HEK293T (cell line): ENCODE results near the gene C17orf113.

Experiments
- ARNT ChIP-seq: fragments of 450-650 bp; IDR thresholded peaks from 2 replicates; pipeline ENCODE4 v1.6.1; 2017; ENCODE audit warnings: mild to moderate bottlenecking
- SUZ12 ChIP-seq: fragments of 450-650 bp; IDR thresholded peaks from 2 replicates; pipeline ENCODE4 v1.6.1; 2016; ENCODE audit warnings: mild to moderate bottlenecking
- TARDBP ChIP-seq: fragments of 450-650 bp; IDR thresholded peaks from 2 replicates; pipeline ENCODE4 v1.6.1; 2016

DNA sequence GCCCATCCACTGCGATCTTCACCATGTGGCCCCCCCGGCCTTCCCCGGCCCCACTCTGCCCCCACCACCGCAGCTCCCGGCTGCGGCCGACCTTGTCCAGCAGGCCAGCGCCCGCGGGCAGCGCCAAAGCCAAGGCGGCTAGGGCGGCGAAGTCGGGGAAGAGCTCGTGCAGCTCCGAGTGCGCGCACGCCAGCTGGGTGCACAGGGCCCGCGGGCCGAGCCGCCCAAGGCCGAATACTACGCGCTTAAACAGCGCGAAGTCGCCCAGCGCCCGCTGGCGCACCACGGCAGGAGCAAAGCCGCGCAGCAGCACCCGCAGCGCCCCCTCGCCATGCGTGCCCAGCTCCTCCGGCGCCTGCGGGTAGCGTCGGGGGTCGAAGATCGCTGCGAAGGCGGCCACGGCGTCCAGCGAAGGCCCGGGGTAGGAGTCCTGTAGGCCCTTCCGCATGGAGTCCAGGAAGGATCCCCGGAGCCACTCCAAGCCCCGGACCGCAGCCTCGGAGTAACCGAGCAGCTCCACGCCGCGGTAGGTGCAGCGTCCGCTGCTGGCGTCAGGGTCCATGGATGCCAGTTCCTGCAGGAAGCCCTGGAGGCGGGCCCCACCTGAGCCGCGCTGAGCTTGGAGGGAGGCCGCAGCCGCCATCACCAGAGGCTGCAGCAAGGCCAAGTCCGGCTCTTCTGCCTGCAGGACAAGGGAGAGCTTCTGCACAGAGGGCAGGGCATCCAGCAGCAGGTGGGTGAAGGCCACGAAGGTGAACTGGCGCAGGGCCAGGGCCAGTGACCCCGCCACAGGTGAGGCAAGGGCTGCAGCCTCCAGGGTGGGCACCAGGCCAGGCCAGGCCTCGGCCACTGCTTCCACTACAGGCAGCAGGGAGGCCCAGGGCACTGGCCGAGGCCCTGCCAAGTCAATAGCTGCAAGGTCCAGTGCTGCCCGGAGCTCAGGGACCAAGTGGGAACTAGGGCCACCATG lies 10.3 kb downstream of the C17orf113 start:
- TF ChIP-seq TARDBP = no peak
- no peak for TF ChIP-seq SUZ12
- no peak for TF ChIP-seq ARNT
